ENCODE measurements around the gene SPACA1. TPM values are rescaled to one million over a fixed set of nuclear protein-coding genes. Genes with fewer than 3 reads are reported as not detected.

The SPACA1 gene
- total RNA-seq = not detected in 2 replicates

GRCh38 chr6:88047510-88048150 is at the start of gene SPACA1:
Gene SPACA1 (plus strand): TSS chr6:88047841. CDS start chr6:88047906, 65 bp downstream.

Other genes with a start within 250 kb of the SPACA1 start
- 0.19 and 0.65 TPM in 2 replicates for gene CNR1, start 118.5 kb downstream of the SPACA1 start, total RNA-seq

Measured in bladder microvascular endothelial cell (primary cell).